Uterus (tissue), 4 donors: ENCODE results near the gene SEC61A1. TPM values are rescaled to one million over a fixed set of nuclear protein-coding genes. Genes with fewer than 3 reads are reported as not detected.
A peak's percentile ranks its signal among the peaks of the same experiment; 100 is the strongest.

Experiments
- DNase-seq, 2 donors: peaks; one replicate each; pipeline ENCODE4 v3.0.0-alpha.2; 2019 to 2020
- H3K27ac ChIP-seq, 2 donors: fragments of 200-600 bp; sonication (generic); 1 replicate in 1 of 2; 2 replicates in 1 of 2; pipeline ENCODE4 v1.5.1; 2016 to 2018
- H3K27me3 ChIP-seq, 2 donors: fragments of 200-600 bp; sonication (generic); one replicate each; pipeline ENCODE4 v1.5.1; 2018 to 2019; ENCODE audit warnings: control low read depth in 1 of 2
- H3K36me3 ChIP-seq, 2 donors: fragments of 200-600 bp; sonication (generic); one replicate each; pipeline ENCODE4 v1.5.1; 2019; ENCODE audit warnings: control low read depth in 1 of 2
- H3K4me1 ChIP-seq, 2 donors: fragments of 200-600 bp; sonication (generic); one replicate each; pipeline ENCODE4 v1.5.1; 2018 to 2019; ENCODE audit warnings: control low read depth in 1 of 2
- H3K4me3 ChIP-seq, 2 donors: fragments of 200-600 bp; sonication (generic); 1 replicate in 1 of 2; 2 replicates in 1 of 2; pipeline ENCODE4 v1.5.1; 2018 to 2019; ENCODE audit warnings: mild to moderate bottlenecking in 1 of 2
- H3K9me3 ChIP-seq, 2 donors: fragments of 200-600 bp; sonication (generic); one replicate each; pipeline ENCODE4 v1.5.1; 2019; ENCODE audit warnings: control low read depth in 1 of 2
- CTCF ChIP-seq, 4 experiments: fragments of 200-600 bp in 2 of 4; fragments of 450-650 bp in 2 of 4; sonication (generic) in 2 of 4; IDR thresholded peaks; one replicate each; pipeline ENCODE4 v1.5.1; 2016 to 2019; ENCODE audit warnings: antibody characterized with exemption in 4 of 4, mild to moderate bottlenecking in 2 of 4, moderate library complexity in 1 of 4
- POLR2A ChIP-seq, 2 donors: fragments of 450-650 bp; IDR thresholded peaks; one replicate each; pipeline ENCODE4 v1.6.1; 2016; ENCODE audit warnings: antibody characterized with exemption in 2 of 2, mild to moderate bottlenecking in 1 of 2, moderate library complexity in 1 of 2
- intact Hi-C: fragments of 100-400 bp; cut with DNase I; formaldehyde crosslinking; loops from one replicate; pipeline ENCODE4 v1.15.1; 2023; ENCODE audit warnings: low total_unique reads
- total RNA-seq, 4 donors: library from RNA; depleted of rRNA in 3 of 4; stranded (reverse); fragments of >200 nt in 3 of 4; gene quantifications; one replicate each; pipeline versions ENCODE4 v1.1.0 to v1.2.4, GENCODE V29; 2014 to 2023
- donor health status: DM: yes; HTN: yes; CAD: no.

SEC61A1 gene
- total RNA-seq, 4 donors from 2014 or later = 55.9 to 197 (median 116) TPM

- no peaks in the 10 kb centered on the region for H3K4me1 ChIP-seq
- H3K27me3 ChIP-seq = no peaks in the 10 kb centered on the region
These were observed 12.7 kb downstream of the SEC61A1 start for GRCh38 chr3:128064962-128065361.

GRCh38 chr3:128066114-128066513, 13.9 kb downstream of the SEC61A1 start:
- H3K36me3 ChIP-seq = no peaks in the 10 kb centered on the region
- H3K9me3 ChIP-seq = no peaks in the 10 kb centered on the region
- H3K27me3 ChIP-seq = no peaks in the 10 kb centered on the region
- DNase-seq = no peak
- no peak overlapping the region for H3K27ac ChIP-seq
- H3K4me3 ChIP-seq = no peak overlapping the region
- no peaks in the 10 kb centered on the region for H3K4me1 ChIP-seq
- TF ChIP-seq POLR2A (IDR thresholded peaks at IDR 0.05) (no peak), CTCF (IDR thresholded peaks at IDR 0.05) (no peak)
- intact Hi-C loops = no loop called here

More at GRCh38 chr3:128064962-128065361, 12.7 kb downstream of the SEC61A1 start:
- TF ChIP-seq CTCF (IDR thresholded peaks at IDR 0.05) = no peak
- TF ChIP-seq POLR2A (IDR thresholded peaks at IDR 0.05) = no peak
- no peak overlapping the region for H3K27ac ChIP-seq
- H3K4me3 ChIP-seq = no peak overlapping the region
- H3K36me3 ChIP-seq = no peaks in the 10 kb centered on the region
- no peaks in the 10 kb centered on the region for H3K9me3 ChIP-seq
- intact Hi-C loops = no loop called here
- DNase-seq = no peak

- DNase-seq = no peak
- H3K9me3 ChIP-seq = no peaks in the 10 kb centered on the region
- no peaks in the 10 kb centered on the region for H3K4me1 ChIP-seq
- H3K27me3 ChIP-seq = no peaks in the 10 kb centered on the region
- no peaks in the 10 kb centered on the region for H3K36me3 ChIP-seq
- no peak overlapping the region for H3K4me3 ChIP-seq
- TF ChIP-seq CTCF (IDR thresholded peaks at IDR 0.05) = no peak
- TF ChIP-seq POLR2A (IDR thresholded peaks at IDR 0.05) = no peak
- H3K27ac ChIP-seq = no peak overlapping the region
- intact Hi-C loops = no loop called here
These were observed 14.4 kb downstream of the SEC61A1 start for GRCh38 chr3:128066676-128067075.

- H3K4me1 ChIP-seq = no peaks in the 10 kb centered on the region
- H3K9me3 ChIP-seq = no peaks in the 10 kb centered on the region
- no peak overlapping the region for H3K4me3 ChIP-seq
- TF ChIP-seq CTCF (IDR thresholded peaks at IDR 0.05) = no peak
- TF ChIP-seq POLR2A (IDR thresholded peaks at IDR 0.05) = no peak
- DNase-seq = no peak
- no peak overlapping the region for H3K27ac ChIP-seq
- H3K36me3 ChIP-seq = no peaks in the 10 kb centered on the region
- no peaks in the 10 kb centered on the region for H3K27me3 ChIP-seq
- intact Hi-C loops = no loop called here
These were observed 15.3 kb downstream of the SEC61A1 start for GRCh38 chr3:128067489-128067888.

GRCh38 chr3:128068156-128068620, 16.0 kb downstream of the SEC61A1 start:
- intact Hi-C loops = no loop called here
- H3K27me3 ChIP-seq = no peaks in the 10 kb centered on the region
- no peak overlapping the region for H3K27ac ChIP-seq
- no peaks in the 10 kb centered on the region for H3K9me3 ChIP-seq
- no peaks in the 10 kb centered on the region for H3K36me3 ChIP-seq
- no peak overlapping the region for H3K4me3 ChIP-seq
- H3K4me1 ChIP-seq = no peaks in the 10 kb centered on the region
- peak in 3 of 4 experiments; percentile 13 to 34 (median 27) for TF ChIP-seq CTCF (IDR thresholded peaks at IDR 0.05)
- no peak for TF ChIP-seq POLR2A (IDR thresholded peaks at IDR 0.05)
- no peak for DNase-seq
